Spleen (tissue), 7 donors: ENCODE results near the gene EHMT2.

Experiments
- POLR2A ChIP-seq, 3 donors: fragments of 450-650 bp; IDR thresholded peaks; one replicate each; pipeline ENCODE4 v1.5.1; 2017; ENCODE audit warnings: antibody characterized with exemption in 3 of 3, mild to moderate bottlenecking in 1 of 3
- POLR2AphosphoS5 ChIP-seq, 3 donors: sonication (generic); formaldehyde crosslinking; IDR thresholded peaks; one replicate each; pipeline ENCODE4 v1.5.1; 2017; ENCODE audit warnings: antibody characterized with exemption in 3 of 3
- TF ChIP-seq, protein P1 (sequence below), 11 experiments: fragments of 200-600 bp in 7 of 11; fragments of 450-650 bp in 4 of 11; sonication (generic) in 4 of 11; IDR thresholded peaks in 8 of 11; conservative IDR thresholded peaks in 3 of 11; 1 replicate in 7 of 11; 2 replicates in 4 of 11; pipeline versions ENCODE4 v1.4.0 to v1.8.0; 2016 to 2021; ENCODE audit warnings: antibody characterized with exemption in 11 of 11, inconsistent platforms in 4 of 11, mild to moderate bottlenecking in 1 of 11
- donor health status: DM: no; HTN: no; CAD: no; lungs with moderate emphysema.
- donor health status: DM: no; HTN: no; CAD: no.
- donor health status: DM: no; HTN: no; CAD: no.

DNA sequence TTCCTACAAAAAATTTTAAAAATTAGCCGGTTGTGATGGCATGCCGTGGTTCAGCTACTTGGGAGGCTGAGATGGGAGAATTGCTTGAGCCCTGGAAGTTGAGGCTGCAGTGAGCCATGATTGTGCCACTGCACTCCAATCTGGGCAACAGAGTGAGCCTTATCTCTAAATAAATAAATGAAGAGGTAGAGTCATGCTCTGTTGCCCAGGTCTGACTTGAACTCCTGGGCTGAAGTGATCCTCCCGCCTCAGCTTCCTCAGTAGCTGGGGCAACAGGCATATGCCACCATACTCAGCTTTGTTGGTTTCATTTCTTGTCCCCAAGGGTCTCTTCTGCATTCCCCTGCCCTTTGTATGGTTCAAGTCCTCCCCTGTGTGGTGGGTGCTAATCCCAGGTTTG lies 53.0 kb downstream of the EHMT2 start:
- TF ChIP-seq, protein P1, sequence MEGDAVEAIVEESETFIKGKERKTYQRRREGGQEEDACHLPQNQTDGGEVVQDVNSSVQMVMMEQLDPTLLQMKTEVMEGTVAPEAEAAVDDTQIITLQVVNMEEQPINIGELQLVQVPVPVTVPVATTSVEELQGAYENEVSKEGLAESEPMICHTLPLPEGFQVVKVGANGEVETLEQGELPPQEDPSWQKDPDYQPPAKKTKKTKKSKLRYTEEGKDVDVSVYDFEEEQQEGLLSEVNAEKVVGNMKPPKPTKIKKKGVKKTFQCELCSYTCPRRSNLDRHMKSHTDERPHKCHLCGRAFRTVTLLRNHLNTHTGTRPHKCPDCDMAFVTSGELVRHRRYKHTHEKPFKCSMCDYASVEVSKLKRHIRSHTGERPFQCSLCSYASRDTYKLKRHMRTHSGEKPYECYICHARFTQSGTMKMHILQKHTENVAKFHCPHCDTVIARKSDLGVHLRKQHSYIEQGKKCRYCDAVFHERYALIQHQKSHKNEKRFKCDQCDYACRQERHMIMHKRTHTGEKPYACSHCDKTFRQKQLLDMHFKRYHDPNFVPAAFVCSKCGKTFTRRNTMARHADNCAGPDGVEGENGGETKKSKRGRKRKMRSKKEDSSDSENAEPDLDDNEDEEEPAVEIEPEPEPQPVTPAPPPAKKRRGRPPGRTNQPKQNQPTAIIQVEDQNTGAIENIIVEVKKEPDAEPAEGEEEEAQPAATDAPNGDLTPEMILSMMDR (IDR thresholded peaks at IDR 0.05 in 8 of 11, conservative IDR thresholded peaks at IDR 0.05 in 3 of 11) = no peak
- no peak for TF ChIP-seq POLR2A (IDR thresholded peaks at IDR 0.05)
- TF ChIP-seq POLR2AphosphoS5 (IDR thresholded peaks at IDR 0.05) = no peak
